Measurements from ENCODE around the gene AFDN. TPM values are rescaled to one million over a fixed set of nuclear protein-coding genes. Genes with fewer than 3 reads are reported as not detected.

AFDN gene
- total RNA-seq, 1 donor from 2014 or later, result 40.8 TPM

DNA sequence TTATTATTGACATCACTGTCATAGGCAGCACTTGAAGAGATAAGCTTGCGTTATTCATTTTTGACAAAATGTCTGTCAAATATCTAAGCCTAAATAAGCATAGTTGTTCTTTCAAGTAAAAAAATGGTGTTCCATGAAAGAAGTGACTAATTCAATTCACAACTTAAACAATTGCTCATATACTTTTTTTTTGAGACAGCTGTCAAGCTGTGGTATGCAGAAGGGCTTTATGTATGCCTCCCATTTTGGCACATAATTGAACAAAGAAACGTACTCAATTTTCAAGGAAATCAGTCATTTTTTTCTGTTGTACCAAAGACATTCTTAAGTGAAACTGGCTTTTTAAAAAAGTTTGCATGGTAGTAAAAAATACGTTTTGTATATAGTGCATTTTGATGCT is 8.5 kb downstream of the AFDN start:
- Mint-ChIP-seq H3K36me3 (ENCODE audit: low read depth) (no peaks in the 10 kb centered on the region), H3K4me1 (peaks cover 24% of the 10 kb centered on the region), H3K27me3 (peaks cover 19% of the 10 kb centered on the region), H3K27ac (no peak overlapping the region), H3K9me3 (no peaks in the 10 kb centered on the region), H3K4me3 (no peak overlapping the region)
- DNase-seq, result no peak
- intact Hi-C loops (cut with micrococcal nuclease), result no loop called here

DNA sequence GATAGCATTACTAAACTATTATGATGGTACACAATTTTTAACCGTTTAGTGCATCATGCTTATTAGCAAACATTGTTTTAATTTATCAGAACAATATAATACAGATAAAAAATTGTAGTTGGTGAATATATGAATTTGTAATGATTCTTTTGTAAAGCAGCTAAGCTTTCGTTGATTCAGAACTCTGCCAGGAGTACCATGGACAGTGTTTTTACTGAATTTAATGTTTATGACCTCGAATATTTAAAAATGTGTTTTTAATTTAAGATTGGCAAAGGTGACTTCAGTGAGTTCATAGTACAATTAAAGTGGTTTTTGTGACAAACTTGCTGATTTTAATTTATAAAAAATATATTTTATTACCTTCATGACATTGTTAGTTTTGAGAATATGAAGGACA is 10.0 kb downstream of the AFDN start:
- Mint-ChIP-seq H3K36me3 (ENCODE audit: low read depth) (no peaks in the 10 kb centered on the region), H3K27me3 (peaks cover 13% of the 10 kb centered on the region), H3K27ac (no peak overlapping the region), H3K9me3 (no peaks in the 10 kb centered on the region), H3K4me3 (no peak overlapping the region), H3K4me1 (peaks cover 18% of the 10 kb centered on the region)
- no peak for DNase-seq
- intact Hi-C loops (cut with micrococcal nuclease), result no loop called here

DNA sequence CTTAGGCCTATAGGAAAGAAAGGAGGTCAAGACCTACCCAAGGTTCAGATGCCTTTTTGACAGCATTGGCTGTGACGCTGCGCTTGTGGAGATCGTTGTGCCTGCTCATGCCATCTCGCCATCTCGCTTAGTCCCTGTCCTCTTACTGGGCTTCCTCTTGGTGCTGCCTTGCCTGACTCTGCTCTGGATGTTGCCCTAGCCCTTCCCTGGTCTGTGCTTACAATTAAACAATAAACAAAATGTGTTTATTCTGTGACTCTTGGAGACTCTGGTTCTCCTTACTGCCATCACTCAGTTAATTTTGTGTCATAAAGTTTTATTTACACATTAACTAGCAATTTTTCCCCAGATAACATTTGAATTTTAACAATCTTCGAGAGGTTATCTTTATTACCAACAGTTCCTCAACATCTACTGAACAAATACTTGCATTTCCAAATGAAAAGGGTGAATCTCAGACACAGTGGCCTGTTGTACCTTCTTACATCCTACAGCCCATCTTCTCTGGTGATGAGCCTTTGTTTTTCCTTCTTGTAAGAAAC is 11.6 kb downstream of the AFDN start:
- Mint-ChIP-seq H3K27me3 (peaks cover 11% of the 10 kb centered on the region), H3K27ac (no peak overlapping the region), H3K9me3 (no peaks in the 10 kb centered on the region), H3K36me3 (ENCODE audit: low read depth) (no peaks in the 10 kb centered on the region), H3K4me1 (peaks cover 8% of the 10 kb centered on the region), H3K4me3 (no peak overlapping the region)
- intact Hi-C loops (cut with micrococcal nuclease), result no loop called here
- no peak for DNase-seq

DNA sequence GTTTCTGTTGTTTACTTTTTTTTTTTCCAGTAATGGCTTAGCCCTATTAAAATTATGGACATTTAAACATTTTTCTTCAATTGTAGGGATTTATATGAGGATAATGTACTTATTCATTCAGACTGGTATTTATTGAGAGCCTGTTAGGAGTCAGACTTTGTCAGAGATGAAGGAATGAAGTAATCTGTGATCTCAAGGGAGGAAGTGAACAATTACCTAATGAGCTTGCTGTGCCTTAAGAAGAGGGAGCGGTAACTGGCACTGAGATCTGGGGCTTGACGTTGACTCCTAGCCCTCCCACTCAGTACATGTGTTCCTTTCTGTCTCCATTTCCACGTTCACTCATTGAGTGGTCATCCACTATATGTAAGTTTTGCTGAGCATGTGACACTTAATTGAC is 12.6 kb downstream of the AFDN start:
- H3K27me3 Mint-ChIP-seq, result peaks cover 13% of the 10 kb centered on the region
- no peak overlapping the region for H3K4me3 Mint-ChIP-seq
- no peak overlapping the region for H3K27ac Mint-ChIP-seq
- H3K4me1 Mint-ChIP-seq, result peaks cover 3% of the 10 kb centered on the region
- no peaks in the 10 kb centered on the region for H3K36me3 Mint-ChIP-seq (ENCODE audit: low read depth)
- no peaks in the 10 kb centered on the region for H3K9me3 Mint-ChIP-seq
- no peak for DNase-seq
- intact Hi-C loops (cut with micrococcal nuclease), result no loop called here

DNA sequence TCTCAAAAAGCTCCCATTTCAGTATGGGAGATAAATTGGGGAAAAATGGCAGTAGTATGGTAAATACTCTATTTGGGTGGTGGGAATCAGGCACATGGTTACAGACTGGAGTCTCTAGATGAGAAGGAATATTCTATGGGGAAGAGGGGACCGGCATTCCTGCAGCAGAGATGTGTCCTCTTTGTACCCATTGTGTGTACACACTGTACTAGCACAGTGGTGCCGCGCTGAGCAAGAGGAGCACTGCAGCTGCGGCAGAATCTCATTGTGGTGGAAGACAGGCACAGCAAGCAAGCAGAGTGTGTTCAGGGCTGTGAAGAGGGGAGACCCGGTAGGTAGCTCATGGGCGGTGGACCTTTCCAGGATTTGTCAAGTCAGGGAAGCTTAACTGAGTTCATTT is 13.0 kb downstream of the AFDN start:
- Mint-ChIP-seq H3K36me3 (ENCODE audit: low read depth) (no peaks in the 10 kb centered on the region), H3K9me3 (no peaks in the 10 kb centered on the region), H3K4me3 (no peak overlapping the region), H3K27ac (no peak overlapping the region), H3K27me3 (peaks cover 13% of the 10 kb centered on the region), H3K4me1 (peaks cover 3% of the 10 kb centered on the region)
- no peak for DNase-seq
- intact Hi-C loops (cut with micrococcal nuclease), result no loop called here

DNA sequence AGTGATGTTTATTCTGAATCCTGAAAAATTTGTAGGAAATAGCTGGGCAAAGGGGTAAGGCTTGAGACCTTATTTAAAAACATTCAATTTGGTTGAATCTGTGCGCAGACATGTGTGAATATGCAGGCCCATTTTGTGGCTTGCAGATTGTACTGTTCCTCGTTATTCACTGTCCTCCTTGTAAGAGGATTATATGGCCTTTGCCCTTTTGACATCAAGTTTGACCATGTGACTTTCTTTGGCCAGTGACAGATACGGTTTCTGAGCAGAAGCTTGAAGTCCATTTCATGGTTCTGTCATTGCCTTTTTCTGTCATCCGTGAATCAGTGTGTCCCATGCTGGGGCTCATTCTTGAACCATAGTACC is 13.4 kb downstream of the AFDN start:
- intact Hi-C loops (cut with micrococcal nuclease), result no loop called here
- Mint-ChIP-seq H3K4me1 (no peaks in the 10 kb centered on the region), H3K27me3 (peaks cover 9% of the 10 kb centered on the region), H3K9me3 (no peaks in the 10 kb centered on the region), H3K4me3 (no peak overlapping the region), H3K36me3 (ENCODE audit: low read depth) (no peaks in the 10 kb centered on the region), H3K27ac (no peak overlapping the region)
- DNase-seq, result no peak

DNA sequence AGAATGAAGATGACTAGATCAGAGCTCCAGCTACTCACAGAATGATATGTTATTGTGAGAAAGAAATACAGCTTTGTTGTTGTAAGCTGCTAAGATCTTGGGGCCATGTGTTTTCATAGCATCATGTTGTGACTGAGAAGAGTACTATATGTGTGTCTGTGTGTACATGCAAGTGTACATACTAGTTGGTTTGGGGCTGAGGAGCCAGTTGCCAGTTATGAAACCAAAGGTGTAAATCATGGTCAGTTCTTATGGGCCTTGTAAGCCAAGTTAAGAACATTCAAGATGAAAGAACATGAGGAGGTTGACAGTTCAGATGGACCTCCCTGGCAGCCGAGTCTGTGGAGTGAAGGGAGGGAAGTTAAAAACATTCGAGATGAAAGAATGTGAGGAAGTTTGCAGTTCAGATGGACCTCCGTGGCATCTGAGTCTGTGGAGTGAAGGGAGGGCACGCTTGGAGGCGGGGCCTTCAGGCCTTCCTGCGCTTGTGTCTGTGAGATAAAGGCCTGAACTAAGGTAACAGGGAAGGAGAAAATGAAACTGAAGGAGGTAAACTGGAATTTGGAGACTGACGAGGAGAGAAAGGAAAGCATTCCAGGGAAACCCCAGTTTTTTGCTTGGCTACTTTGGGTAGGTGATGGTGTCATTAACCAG is 13.9 kb downstream of the AFDN start:
- Mint-ChIP-seq H3K4me1 (no peaks in the 10 kb centered on the region), H3K9me3 (no peaks in the 10 kb centered on the region), H3K27ac (no peak overlapping the region), H3K27me3 (peaks cover 10% of the 10 kb centered on the region), H3K4me3 (no peak overlapping the region), H3K36me3 (ENCODE audit: low read depth) (no peaks in the 10 kb centered on the region)
- DNase-seq, result no peak
- intact Hi-C loops (cut with micrococcal nuclease), result no loop called here

DNA sequence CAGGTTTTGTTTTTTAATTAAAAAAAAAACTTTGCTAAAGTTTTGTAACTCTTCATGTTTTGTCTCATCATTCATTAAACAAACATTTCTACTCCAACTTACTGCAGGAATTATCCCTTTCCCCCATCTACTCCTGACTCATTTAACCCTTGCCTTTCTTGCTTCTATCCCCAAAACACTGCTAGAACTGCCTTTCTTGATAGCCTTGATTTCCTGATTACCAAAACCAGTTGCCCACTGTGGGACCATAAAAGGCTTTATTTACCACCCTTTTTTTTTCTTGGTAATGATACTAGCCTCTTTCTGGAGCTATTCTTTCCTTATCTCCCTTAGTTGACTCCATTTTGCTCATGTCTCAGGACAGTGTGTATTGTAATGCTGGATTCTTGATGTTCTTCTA is 15.3 kb downstream of the AFDN start:
- Mint-ChIP-seq H3K4me3 (no peak overlapping the region), H3K9me3 (no peaks in the 10 kb centered on the region), H3K27me3 (peaks cover 12% of the 10 kb centered on the region), H3K36me3 (ENCODE audit: low read depth) (no peaks in the 10 kb centered on the region), H3K4me1 (no peaks in the 10 kb centered on the region), H3K27ac (no peak overlapping the region)
- DNase-seq, result no peak
- intact Hi-C loops (cut with micrococcal nuclease), result no loop called here

DNA sequence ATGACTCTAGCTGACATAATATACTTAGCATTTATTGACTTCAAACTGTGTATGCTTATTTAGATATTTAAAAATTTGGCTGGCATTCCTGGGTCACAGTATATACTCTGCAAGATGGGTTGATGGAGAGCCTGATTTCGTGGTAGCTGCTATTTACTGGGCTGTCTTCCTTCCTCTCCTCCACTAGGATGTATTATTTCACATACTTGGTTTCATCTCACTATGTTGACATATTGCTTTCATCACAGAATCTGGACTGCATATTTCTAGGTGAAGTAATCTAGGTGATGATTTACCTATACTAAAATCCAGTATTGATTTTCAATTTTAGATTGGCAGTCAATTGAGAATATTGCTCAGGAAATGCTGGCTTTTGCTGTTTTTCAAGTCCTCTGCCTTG is 15.7 kb downstream of the AFDN start:
- Mint-ChIP-seq H3K36me3 (ENCODE audit: low read depth) (no peaks in the 10 kb centered on the region), H3K4me3 (no peak overlapping the region), H3K27me3 (peaks cover 16% of the 10 kb centered on the region), H3K27ac (no peak overlapping the region), H3K4me1 (no peaks in the 10 kb centered on the region), H3K9me3 (no peaks in the 10 kb centered on the region)
- intact Hi-C loops (cut with micrococcal nuclease), result no loop called here
- no peak for DNase-seq

DNA sequence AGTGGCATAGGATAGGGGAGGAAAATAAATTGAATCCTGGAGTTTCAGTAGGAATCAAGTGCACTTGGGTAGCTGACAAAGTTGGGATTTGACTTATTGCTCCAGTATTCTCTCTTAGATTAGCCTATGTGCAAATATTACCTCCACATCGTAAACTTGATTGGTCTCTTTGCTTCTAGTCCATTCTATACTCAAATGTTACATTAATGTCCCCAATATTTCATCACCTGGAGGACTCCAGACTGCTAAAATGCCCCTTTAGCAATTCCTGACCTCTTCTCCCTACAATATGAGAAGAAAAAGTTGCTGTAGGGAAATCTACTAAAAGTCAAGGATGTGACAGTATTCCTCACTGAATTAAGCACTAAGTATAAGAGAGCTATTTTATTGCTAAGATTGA is 16.3 kb downstream of the AFDN start:
- Mint-ChIP-seq H3K27me3 (peaks cover 18% of the 10 kb centered on the region), H3K27ac (no peak overlapping the region), H3K4me3 (no peak overlapping the region), H3K4me1 (no peaks in the 10 kb centered on the region), H3K36me3 (ENCODE audit: low read depth) (no peaks in the 10 kb centered on the region), H3K9me3 (no peaks in the 10 kb centered on the region)
- no peak for DNase-seq
- intact Hi-C loops (cut with micrococcal nuclease), result no loop called here

DNA sequence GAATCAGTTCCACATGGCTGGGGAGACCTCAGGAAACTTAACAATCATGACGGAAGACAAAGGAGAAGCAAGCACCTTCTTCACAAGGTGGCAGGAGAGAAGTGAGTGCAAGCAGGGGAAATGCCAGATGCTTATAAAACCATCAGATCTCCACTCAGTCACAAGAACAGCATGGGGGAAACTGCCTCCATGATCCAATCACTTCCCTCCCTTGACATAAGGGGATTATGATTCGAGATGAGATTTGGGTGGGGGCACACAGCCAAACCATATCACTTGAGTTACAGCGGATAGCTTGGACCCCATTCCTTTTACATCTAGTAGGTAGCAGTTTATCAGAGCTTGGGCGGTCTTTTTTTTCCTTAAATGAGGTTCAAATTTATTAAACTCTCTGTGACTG is 19.1 kb downstream of the AFDN start:
- Mint-ChIP-seq H3K27me3 (peaks cover 35% of the 10 kb centered on the region), H3K36me3 (ENCODE audit: low read depth) (no peaks in the 10 kb centered on the region), H3K4me3 (no peak overlapping the region), H3K9me3 (no peaks in the 10 kb centered on the region), H3K4me1 (peaks cover 2% of the 10 kb centered on the region), H3K27ac (no peak overlapping the region)
- no peak for DNase-seq
- intact Hi-C loops (cut with micrococcal nuclease), result no loop called here

DNA sequence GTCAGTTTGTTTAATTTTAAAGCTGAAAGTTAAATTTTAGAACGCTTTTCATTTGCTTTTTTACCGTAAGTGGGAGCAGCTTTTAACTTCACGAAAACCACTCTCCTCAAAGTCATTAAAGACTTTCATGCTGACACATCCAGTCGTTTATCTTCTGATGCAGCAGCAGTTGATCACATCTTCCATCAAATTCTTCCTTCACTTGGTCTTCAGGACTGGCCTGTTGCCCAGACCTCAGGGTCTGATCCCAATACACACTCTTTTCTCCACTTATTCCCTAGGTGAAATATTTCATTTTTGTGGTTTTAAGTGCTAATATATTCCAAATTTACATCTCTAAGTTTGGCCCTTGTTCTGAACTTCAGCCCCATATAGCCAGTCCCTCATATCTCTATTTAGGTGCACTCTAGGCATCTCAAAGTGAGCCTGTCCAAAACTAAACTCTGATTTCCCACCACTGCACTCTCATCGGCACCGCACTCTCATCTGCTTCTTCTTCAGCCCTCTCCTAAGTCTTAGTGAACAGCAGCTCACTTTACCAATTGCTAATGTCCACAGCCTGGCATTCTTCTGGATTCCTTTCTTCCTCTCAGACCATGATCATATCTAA is 20.4 kb downstream of the AFDN start:
- Mint-ChIP-seq H3K4me3 (no peak overlapping the region), H3K4me1 (peaks cover 3% of the 10 kb centered on the region), H3K9me3 (no peaks in the 10 kb centered on the region), H3K27me3 (peaks cover 40% of the 10 kb centered on the region), H3K36me3 (ENCODE audit: low read depth) (no peaks in the 10 kb centered on the region), H3K27ac (no peak overlapping the region)
- intact Hi-C loops (cut with micrococcal nuclease), result no loop called here
- no peak for DNase-seq

DNA sequence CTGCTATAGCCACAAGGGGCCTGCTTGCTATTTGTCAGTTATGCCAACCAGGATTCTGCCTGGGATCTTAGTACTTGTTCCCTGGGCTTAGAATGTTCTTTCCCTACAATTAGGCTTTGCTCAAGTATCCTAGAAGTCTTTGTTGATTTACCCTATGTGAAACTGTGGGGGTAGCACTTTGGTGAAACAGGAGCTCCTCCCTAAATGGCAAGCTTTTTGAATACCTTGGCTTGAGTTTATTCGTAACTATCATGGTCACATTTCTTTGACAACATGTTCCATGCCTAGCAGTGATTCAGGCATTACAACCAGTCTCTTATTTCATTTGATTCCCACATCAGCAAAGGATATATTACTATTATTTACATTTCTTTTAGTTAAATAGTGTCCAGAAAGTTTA is 21.2 kb downstream of the AFDN start:
- no peaks in the 10 kb centered on the region for H3K36me3 Mint-ChIP-seq (ENCODE audit: low read depth)
- no peak overlapping the region for H3K27ac Mint-ChIP-seq
- H3K4me1 Mint-ChIP-seq, result peaks cover 5% of the 10 kb centered on the region
- no peak for DNase-seq
- intact Hi-C loops (cut with micrococcal nuclease), result no loop called here
- peaks cover 47% of the 10 kb centered on the region for H3K27me3 Mint-ChIP-seq
- no peak overlapping the region for H3K4me3 Mint-ChIP-seq
- no peaks in the 10 kb centered on the region for H3K9me3 Mint-ChIP-seq

DNA sequence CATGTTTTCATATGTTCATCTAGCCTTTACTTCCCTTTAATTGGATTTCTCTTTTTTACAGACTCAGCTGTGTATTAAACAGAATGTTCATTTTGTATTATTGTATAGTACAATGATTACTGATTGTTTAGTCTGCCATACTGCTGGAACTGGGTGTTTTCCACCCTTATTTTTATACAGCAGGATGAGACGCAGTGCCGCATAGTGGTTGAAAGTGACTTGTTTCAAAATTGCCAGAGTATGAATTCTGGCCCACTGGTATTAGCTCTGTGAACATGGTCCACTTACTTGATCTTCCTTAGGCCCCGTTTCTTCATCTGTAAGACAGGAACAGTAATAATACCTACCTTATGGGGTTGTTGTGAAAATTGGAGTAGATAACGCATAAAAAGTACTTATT is 22.1 kb downstream of the AFDN start:
- Mint-ChIP-seq H3K4me1 (peaks cover 5% of the 10 kb centered on the region), H3K27ac (no peak overlapping the region), H3K36me3 (ENCODE audit: low read depth) (no peaks in the 10 kb centered on the region), H3K9me3 (no peaks in the 10 kb centered on the region), H3K27me3 (peaks cover 47% of the 10 kb centered on the region), H3K4me3 (no peak overlapping the region)
- intact Hi-C loops (cut with micrococcal nuclease), result no loop called here
- DNase-seq, result no peak
